ENCODE measurements around the gene SUPT6H.

The SUPT6H gene

DNA sequence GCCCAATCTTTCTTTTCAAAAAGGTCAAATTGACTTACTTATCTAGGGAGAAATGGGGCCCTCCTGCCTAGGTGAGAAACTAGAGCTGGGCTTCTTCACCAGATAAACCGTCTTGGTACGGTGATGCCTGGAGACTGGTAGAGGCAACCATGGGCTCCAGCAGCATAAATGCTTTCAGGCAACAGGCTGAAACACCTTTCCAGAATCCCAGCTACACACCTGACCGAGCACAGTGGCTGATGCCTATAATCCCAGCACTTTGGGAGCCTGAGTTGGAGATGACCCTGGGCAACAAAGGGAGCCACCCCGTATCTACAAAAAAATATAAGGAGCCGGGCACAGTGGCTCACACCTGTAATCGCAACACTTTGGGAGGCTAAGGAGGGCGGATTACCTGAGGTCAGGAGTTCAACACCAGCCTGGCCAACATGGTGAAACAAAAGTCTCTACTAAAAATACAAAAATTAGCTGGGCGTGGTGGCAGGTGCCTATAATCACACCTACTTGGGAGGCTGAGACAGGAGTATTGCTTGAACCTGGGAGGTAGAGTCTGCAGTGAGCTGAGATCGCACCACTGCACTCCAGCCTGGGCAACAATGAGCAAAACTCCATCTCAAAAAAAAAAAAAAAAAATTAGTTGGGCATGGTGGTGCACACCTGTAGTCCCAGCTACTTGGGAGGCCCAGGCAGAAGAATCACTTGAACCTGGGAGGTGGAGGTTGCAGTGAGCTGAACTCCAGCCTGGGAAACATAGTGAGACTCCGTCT lies 89.8 kb downstream of the SUPT6H start:
- DNase-seq (ENCODE audit: low read depth), result no peak
